Measurements from ENCODE around the gene MESD. TPM values are rescaled to one million over a fixed set of nuclear protein-coding genes. Genes with fewer than 3 reads are reported as not detected.

The MESD gene
- total and polyA plus RNA-seq, 8 donors: 24.2 to 44.1 (median 42.7) TPM

- Histone ChIP-seq H3K4me3 (no peak overlapping the region), H3K4me1 (no peaks in the 10 kb centered on the region), H3K27ac (no peak overlapping the region), H3K27me3 (no peaks in the 10 kb centered on the region), H3K36me3 (peaks cover 0 to 73% of the 10 kb centered on the region in 2 donors), H3K9me3 (no peaks in the 10 kb centered on the region)
- intact Hi-C loops (cut with DNase I): no loop called here
- DNase-seq: no peak
- TF ChIP-seq CTCF (IDR thresholded peaks at IDR 0.05): no peak
- no peak for ATAC-seq
Measured at GRCh38 chr15:80937718-80938117, 51.9 kb downstream of the MESD start.

GRCh38 chr15:80936288-80937078, 53.1 kb downstream of the MESD start:
- no peaks in the 10 kb centered on the region for H3K27me3 ChIP-seq
- no peak overlapping the region for H3K4me3 ChIP-seq
- no peaks in the 10 kb centered on the region for H3K9me3 ChIP-seq
- H3K36me3 ChIP-seq: peaks cover 0 to 61% of the 10 kb centered on the region in 2 donors
- no peak for DNase-seq
- H3K4me1 ChIP-seq: no peaks in the 10 kb centered on the region
- intact Hi-C loops (cut with DNase I): no loop called here
- no peak for TF ChIP-seq CTCF (IDR thresholded peaks at IDR 0.05)
- no peak for ATAC-seq
- no peak overlapping the region for H3K27ac ChIP-seq

- no peak for TF ChIP-seq CTCF (IDR thresholded peaks at IDR 0.05)
- Histone ChIP-seq H3K4me1 (no peaks in the 10 kb centered on the region), H3K9me3 (no peaks in the 10 kb centered on the region), H3K27me3 (no peaks in the 10 kb centered on the region), H3K4me3 (no peak overlapping the region), H3K36me3 (peaks cover 0 to 54% of the 10 kb centered on the region in 2 donors), H3K27ac (no peak overlapping the region)
- ATAC-seq (peak; percentile 52), DNase-seq (peak in 1 of 4 donors; percentile 26)
- intact Hi-C loops (cut with DNase I): no loop called here
Measured at GRCh38 chr15:80934761-80935221, 54.8 kb downstream of the MESD start.

GRCh38 chr15:80932989-80933388, 56.6 kb downstream of the MESD start:
- H3K27me3 ChIP-seq: no peaks in the 10 kb centered on the region
- TF ChIP-seq CTCF (IDR thresholded peaks at IDR 0.05): no peak
- ATAC-seq (no peak), DNase-seq (peak in 1 of 4 donors; percentile 41)
- H3K4me1 ChIP-seq: no peaks in the 10 kb centered on the region
- H3K27ac ChIP-seq: no peak overlapping the region
- H3K36me3 ChIP-seq: peaks cover 0 to 48% of the 10 kb centered on the region in 2 donors
- intact Hi-C loops (cut with DNase I): no loop called here
- H3K9me3 ChIP-seq: no peaks in the 10 kb centered on the region
- H3K4me3 ChIP-seq: no peak overlapping the region

- H3K9me3 ChIP-seq: no peaks in the 10 kb centered on the region
- peak in 1 of 4 donors; percentile 12 for DNase-seq
- intact Hi-C loops (cut with DNase I): no loop called here
- no peak for ATAC-seq
- peaks cover 0 to 44% of the 10 kb centered on the region in 2 donors for H3K36me3 ChIP-seq
- no peak for TF ChIP-seq CTCF (IDR thresholded peaks at IDR 0.05)
- H3K4me3 ChIP-seq: no peak overlapping the region
- no peak overlapping the region for H3K27ac ChIP-seq
- no peaks in the 10 kb centered on the region for H3K27me3 ChIP-seq
- no peaks in the 10 kb centered on the region for H3K4me1 ChIP-seq
Measured at GRCh38 chr15:80932513-80932815, 57.2 kb downstream of the MESD start.
